NCI-H2029 (cell line): ENCODE results near the gene RNF121.
"Not testable (repeated sequence)": the region's sequence is repeated elsewhere in the genome, so short reads cannot be mapped to it uniquely, and the experiment has no call there.

Source experiments
- DNase-seq: peaks from one replicate; lab custom pipeline; 2025; lab: John Stamatoyannopoulos, UW

The RNF121 gene

GRCh38 chr11:71928737-71929443 lies at the start of gene RNF121:
Gene RNF121, plus strand, starts transcription at chr11:71929046. Its CDS starts 16 bp downstream, at chr11:71929062.
- DNase-seq = peak; percentile 96

GRCh38 chr11:71885806-71886205 lies 43.0 kb upstream of the RNF121 start:
- not testable (repeated sequence) for DNase-seq

- not testable (repeated sequence) for DNase-seq
Measured at GRCh38 chr11:71888335-71889010, 40.4 kb upstream of the RNF121 start.

- DNase-seq = not testable (repeated sequence)
Measured at GRCh38 chr11:71889181-71889872, 39.5 kb upstream of the RNF121 start.

GRCh38 chr11:71895961-71896360 lies 32.9 kb upstream of the RNF121 start:
- DNase-seq = no peak

- DNase-seq = not testable (repeated sequence)
Measured at GRCh38 chr11:71901137-71901536, 27.7 kb upstream of the RNF121 start.

GRCh38 chr11:71908218-71908617 lies 20.6 kb upstream of the RNF121 start:
- no peak for DNase-seq

- DNase-seq = not testable (repeated sequence)
Measured at GRCh38 chr11:71910775-71911174, 18.1 kb upstream of the RNF121 start.

GRCh38 chr11:71911321-71911985 lies 17.4 kb upstream of the RNF121 start:
- DNase-seq = not testable (repeated sequence)

- DNase-seq = not testable (repeated sequence)
Measured at GRCh38 chr11:71911986-71912340, 16.9 kb upstream of the RNF121 start.

GRCh38 chr11:71913756-71914526 lies 14.9 kb upstream of the RNF121 start:
- no peak for DNase-seq

- no peak for DNase-seq
Measured at GRCh38 chr11:71914617-71915189, 14.1 kb upstream of the RNF121 start.

- DNase-seq = no peak
Measured at GRCh38 chr11:71917646-71918140, 11.2 kb upstream of the RNF121 start.

GRCh38 chr11:71927820-71928736 lies 768 bp upstream of the RNF121 start, which contains the start of gene XNDC1N:
Gene XNDC1N, minus strand, starts transcription at chr11:71928594. Its CDS starts 5,241 bp downstream, at chr11:71923353.
- DNase-seq = peak; percentile 92

- no peak for DNase-seq
Measured at GRCh38 chr11:71929491-71929890, 645 bp downstream of the RNF121 start.

GRCh38 chr11:71930556-71931244 lies 1.9 kb downstream of the RNF121 start:
- no peak for DNase-seq

- DNase-seq = no peak
Measured at GRCh38 chr11:71931245-71931602, 2.4 kb downstream of the RNF121 start.

- DNase-seq = no peak
Measured at GRCh38 chr11:71933141-71933933, 4.5 kb downstream of the RNF121 start.
